Mesenchymal stem cell (in vitro differentiated cells and primary cell): ENCODE data around the gene OSBPL3.

Experiments
- DNase-seq: peaks from one replicate; pipeline ENCODE4 v3.0.0-alpha.2; 2013
- H2AFZ ChIP-seq: one replicate; pipeline ENCODE4 v1.6.1; 2013; ENCODE audit warnings: low read depth, mild to moderate bottlenecking, control low read depth, inconsistent platforms, low read length, moderate library complexity
- H2AK5ac ChIP-seq: 2 replicates; pipeline ENCODE4 v1.6.1; 2013; ENCODE audit warnings: low read length, moderate library complexity, mild to moderate bottlenecking, inconsistent platforms; ENCODE audit not compliant: severe bottlenecking
- H2BK120ac ChIP-seq: one replicate; pipeline ENCODE4 v1.6.1; 2013; ENCODE audit warnings: low read depth, mild to moderate bottlenecking, inconsistent platforms, low read length, moderate library complexity
- H2BK12ac ChIP-seq, 2 experiments: one replicate each; pipeline ENCODE4 v1.6.1; 2013; ENCODE audit warnings: inconsistent platforms in 2 of 2, low read length in 2 of 2, mild to moderate bottlenecking in 2 of 2, moderate library complexity in 2 of 2, control low read depth in 1 of 2
- H2BK15ac ChIP-seq: one replicate; pipeline ENCODE4 v1.6.1; 2013; ENCODE audit warnings: mild to moderate bottlenecking, low read depth, inconsistent platforms; ENCODE audit not compliant: poor library complexity, severe bottlenecking
- H2BK5ac ChIP-seq: 2 replicates; pipeline ENCODE4 v1.6.1; 2013; ENCODE audit warnings: low read depth, mild to moderate bottlenecking, low read length, control low read depth, inconsistent platforms; ENCODE audit not compliant: poor library complexity, severe bottlenecking
- H3K14ac ChIP-seq, 2 experiments: one replicate each; pipeline ENCODE4 v1.6.1; 2013; ENCODE audit warnings: inconsistent platforms in 2 of 2, low read length in 2 of 2, control low read depth in 1 of 2, mild to moderate bottlenecking in 1 of 2, moderate library complexity in 1 of 2
- H3K18ac ChIP-seq, 2 experiments: one replicate each; pipeline ENCODE4 v1.6.1; 2013; ENCODE audit warnings: inconsistent platforms in 2 of 2, low read length in 2 of 2, control low read depth in 1 of 2, low read depth in 1 of 2, mild to moderate bottlenecking in 1 of 2
- H3K23ac ChIP-seq, 2 experiments: one replicate each; pipeline ENCODE4 v1.6.1; 2013; ENCODE audit warnings: inconsistent platforms in 2 of 2, low read length in 2 of 2, mild to moderate bottlenecking in 2 of 2, moderate library complexity in 2 of 2, control low read depth in 1 of 2
- H3K27ac ChIP-seq: 2 replicates; pipeline ENCODE4 v1.5.1; 2013; ENCODE audit warnings: mild to moderate bottlenecking, moderate library complexity, low read length, control low read depth, inconsistent platforms; ENCODE audit not compliant: poor library complexity, severe bottlenecking
- H3K27me3 ChIP-seq, 2 experiments: 2 replicates each; pipeline versions ENCODE4 v1.6.1 to v1.7.0; 2013; ENCODE audit warnings: low read length in 2 of 2, mild to moderate bottlenecking in 2 of 2, moderate library complexity in 2 of 2, control low read depth in 1 of 2, inconsistent platforms in 1 of 2; ENCODE audit not compliant: control insufficient read depth in 1 of 2, insufficient read depth in 1 of 2
- H3K36me3 ChIP-seq, 2 experiments: 2 replicates each; pipeline versions ENCODE4 v1.6.1 to v1.7.0; 2013; ENCODE audit warnings: low read length in 2 of 2, control low read depth in 1 of 2, inconsistent platforms in 1 of 2, low read depth in 1 of 2, mild to moderate bottlenecking in 1 of 2; ENCODE audit not compliant: insufficient read depth in 2 of 2, control insufficient read depth in 1 of 2
- H3K4ac ChIP-seq, 2 experiments: one replicate each; pipeline ENCODE4 v1.6.1; 2013; ENCODE audit warnings: inconsistent platforms in 2 of 2, low read length in 2 of 2, mild to moderate bottlenecking in 2 of 2, moderate library complexity in 2 of 2, control low read depth in 1 of 2, low read depth in 1 of 2
- H3K4me1 ChIP-seq: 2 replicates; pipeline ENCODE4 v1.6.1; 2013; ENCODE audit warnings: low read depth, low read length, control low read depth; ENCODE audit not compliant: control insufficient read depth, insufficient read depth
- H3K4me2 ChIP-seq: 2 replicates; pipeline ENCODE4 v1.6.1; 2013; ENCODE audit warnings: low read length, mild to moderate bottlenecking, inconsistent platforms; ENCODE audit not compliant: poor library complexity, severe bottlenecking
- H3K4me3 ChIP-seq, 2 experiments: 2 replicates each; pipeline versions ENCODE4 v1.5.1 to v1.7.0; 2013; ENCODE audit warnings: low read length in 2 of 2, mild to moderate bottlenecking in 2 of 2, control low read depth in 1 of 2, low read depth in 1 of 2; ENCODE audit not compliant: insufficient read depth in 1 of 2
- H3K79me1 ChIP-seq: replicated peaks from 2 replicates; pipeline ENCODE4 v1.6.1; 2013; ENCODE audit warnings: mild to moderate bottlenecking, control low read depth, low read length, inconsistent platforms; ENCODE audit not compliant: poor library complexity, severe bottlenecking
- H3K9ac ChIP-seq: 2 replicates; pipeline ENCODE4 v1.7.0; 2013; ENCODE audit warnings: mild to moderate bottlenecking, low read length, moderate library complexity
- H3K9me3 ChIP-seq: 2 replicates; pipeline ENCODE4 v1.7.0; 2013; ENCODE audit warnings: mild to moderate bottlenecking, low read length; ENCODE audit not compliant: control insufficient read depth
- H4K8ac ChIP-seq: one replicate; pipeline ENCODE4 v1.6.1; 2013; ENCODE audit warnings: inconsistent platforms, mild to moderate bottlenecking, low read length, moderate library complexity
- H4K91ac ChIP-seq: one replicate; pipeline ENCODE4 v1.6.1; 2013; ENCODE audit warnings: mild to moderate bottlenecking, low read length, inconsistent platforms
- WGBS: methylation state at CpG from one replicate; pipeline ENCODE4 v1.1.7; 2013; ENCODE audit warnings: mixed read lengths; 5-methylcytosine and 5-hydroxymethylcytosine counted together

The OSBPL3 gene

DNA sequence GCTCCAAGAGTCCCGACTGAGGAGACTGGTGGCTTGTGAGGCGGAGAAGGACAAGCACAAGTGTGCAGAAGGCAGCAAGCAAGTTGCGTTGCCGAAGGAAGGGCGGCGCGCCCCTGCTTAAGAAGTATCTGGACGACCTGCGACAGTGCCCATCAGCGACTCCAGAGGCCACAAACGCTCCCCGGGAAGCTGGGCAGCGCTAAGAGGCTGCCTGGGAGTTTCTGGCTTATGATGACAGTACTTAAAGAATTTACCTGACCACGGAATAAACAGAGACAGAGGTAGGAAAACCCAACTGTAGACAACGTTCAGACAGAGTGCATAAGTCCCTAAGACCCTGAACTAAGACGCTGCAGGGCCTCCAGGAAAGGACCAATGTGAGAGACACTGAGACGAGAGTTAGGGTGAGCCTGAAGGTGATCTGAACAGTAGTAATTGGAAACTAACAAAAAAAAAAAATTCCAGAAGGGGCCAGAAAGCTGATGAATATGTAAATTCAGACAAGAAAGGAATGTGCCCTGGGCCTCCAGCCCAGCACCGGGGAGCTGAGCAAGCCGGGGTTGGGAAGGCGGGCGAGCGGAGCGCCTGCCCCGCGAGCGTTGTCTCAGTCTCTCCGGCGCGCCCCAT lies 1.0 kb downstream of the OSBPL3 start:
- H3K36me3 ChIP-seq, result no peaks in the 10 kb centered on the region
- no peak overlapping the region for H4K91ac ChIP-seq
- 22% methylated on average over 29 of the region's 29 CpGs for WGBS
- peak overlapping the region; percentile 0 for H2BK15ac ChIP-seq
- peak overlapping the region in 1 of 2 experiments; percentile 72 for H3K23ac ChIP-seq
- no peaks in the 10 kb centered on the region for H3K9me3 ChIP-seq
- peaks cover 16% of the 10 kb centered on the region for H3K4me1 ChIP-seq
- no peak for DNase-seq
- H3K14ac ChIP-seq, result peak overlapping the region in 1 of 2 experiments; percentile 79
- peak overlapping the region; percentile 45 to 77 for H3K18ac ChIP-seq
- H3K27me3 ChIP-seq, result no peaks in the 10 kb centered on the region
- peak overlapping the region; percentile 87 to 88 for H3K4me3 ChIP-seq
- peak overlapping the region; percentile 87 for H3K9ac ChIP-seq
- H2BK5ac ChIP-seq, result no peak overlapping the region
- peak overlapping the region; percentile 74 for H3K4me2 ChIP-seq
- peak overlapping the region in 1 of 2 experiments; percentile 80 for H2BK12ac ChIP-seq
- H4K8ac ChIP-seq, result peak overlapping the region; percentile 38
- H3K79me1 ChIP-seq, result peaks cover 1% of the 10 kb centered on the region
- H3K4ac ChIP-seq, result peak overlapping the region in 1 of 2 experiments; percentile 55
- no peak overlapping the region for H2AK5ac ChIP-seq
- H2AFZ ChIP-seq, result peak overlapping the region; percentile 64
- peak overlapping the region; percentile 33 for H3K27ac ChIP-seq
- H2BK120ac ChIP-seq, result no peak overlapping the region

DNA sequence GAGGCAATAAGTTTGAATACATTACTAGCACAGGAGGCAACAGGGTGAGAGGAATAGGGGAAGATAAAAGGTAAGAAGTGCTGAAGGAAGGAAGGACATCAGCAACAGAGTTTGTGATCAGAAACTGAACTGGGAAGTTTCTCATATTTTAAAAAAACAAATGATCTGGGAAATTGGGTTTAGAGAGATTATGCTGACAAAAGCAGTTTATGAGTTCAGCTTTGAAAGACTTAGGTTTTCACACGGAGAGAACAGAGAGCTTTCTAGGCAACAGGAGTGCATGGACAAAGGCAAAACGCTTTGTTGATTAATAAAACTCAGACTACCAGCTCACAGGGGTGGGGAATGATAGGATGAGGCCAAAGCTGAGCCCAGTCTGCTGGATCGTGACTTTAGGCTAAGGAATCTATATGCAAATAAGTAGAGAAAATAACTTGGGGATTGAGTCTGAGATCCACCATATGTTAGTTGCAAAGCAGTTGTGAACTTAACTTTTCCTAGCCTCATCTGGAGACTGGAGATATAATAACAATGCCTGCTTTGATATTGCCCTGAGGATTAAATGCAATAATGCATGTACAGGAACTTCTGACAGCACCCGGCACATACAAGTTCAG lies 4.2 kb downstream of the OSBPL3 start:
- no peak overlapping the region for H2BK12ac ChIP-seq
- no peak overlapping the region for H4K91ac ChIP-seq
- H3K4me3 ChIP-seq, result peak overlapping the region in 1 of 2 experiments; percentile 0
- H3K4me1 ChIP-seq, result peaks cover 19% of the 10 kb centered on the region
- no peaks in the 10 kb centered on the region for H3K9me3 ChIP-seq
- no peaks in the 10 kb centered on the region for H3K27me3 ChIP-seq
- H4K8ac ChIP-seq, result no peak overlapping the region
- peak overlapping the region; percentile 45 for H3K9ac ChIP-seq
- no peak overlapping the region for H2BK120ac ChIP-seq
- H3K4me2 ChIP-seq, result no peak overlapping the region
- H3K27ac ChIP-seq, result no peak overlapping the region
- no peak overlapping the region for H3K18ac ChIP-seq
- no peak overlapping the region for H2AFZ ChIP-seq
- peaks cover 5% of the 10 kb centered on the region for H3K79me1 ChIP-seq
- H3K36me3 ChIP-seq, result no peaks in the 10 kb centered on the region
- H2BK15ac ChIP-seq, result no peak overlapping the region
- no peak overlapping the region for H2BK5ac ChIP-seq
- no peak for DNase-seq
- H3K23ac ChIP-seq, result no peak overlapping the region
- no peak overlapping the region for H3K4ac ChIP-seq
- no peak overlapping the region for H2AK5ac ChIP-seq
- WGBS, result 78% methylated on average over 3 of the region's 4 CpGs
- no peak overlapping the region for H3K14ac ChIP-seq

DNA sequence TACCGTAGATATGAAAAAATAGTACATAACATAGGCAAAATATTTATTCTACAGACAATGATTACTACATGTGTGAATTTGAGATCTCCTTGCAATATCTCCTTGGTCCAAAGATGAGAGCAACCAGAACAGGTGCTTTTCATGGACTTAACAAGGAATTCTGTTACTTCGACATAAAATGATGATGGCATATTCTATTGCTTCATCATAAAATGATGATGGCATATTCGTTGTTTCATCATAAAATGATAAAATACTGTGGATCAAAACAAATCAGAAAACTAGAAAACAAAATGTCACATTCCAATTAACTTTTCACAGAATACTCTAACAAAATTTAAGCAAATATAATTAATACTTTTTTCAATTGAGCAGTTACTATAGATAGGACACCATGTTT lies 4.8 kb downstream of the OSBPL3 start:
- DNase-seq, result no peak
- no peak overlapping the region for H3K23ac ChIP-seq
- H3K9me3 ChIP-seq, result no peaks in the 10 kb centered on the region
- H2AK5ac ChIP-seq, result no peak overlapping the region
- H4K91ac ChIP-seq, result no peak overlapping the region
- H3K79me1 ChIP-seq, result peaks cover 5% of the 10 kb centered on the region
- no peak overlapping the region for H4K8ac ChIP-seq
- H3K4me1 ChIP-seq, result peaks cover 17% of the 10 kb centered on the region
- no peak overlapping the region for H3K4me3 ChIP-seq
- no peak overlapping the region for H3K4ac ChIP-seq
- H2BK5ac ChIP-seq, result no peak overlapping the region
- no peak overlapping the region for H3K27ac ChIP-seq
- peak overlapping the region; percentile 45 for H3K9ac ChIP-seq
- H3K4me2 ChIP-seq, result no peak overlapping the region
- H2AFZ ChIP-seq, result no peak overlapping the region
- H3K14ac ChIP-seq, result no peak overlapping the region
- no peak overlapping the region for H2BK120ac ChIP-seq
- H2BK12ac ChIP-seq, result no peak overlapping the region
- no peaks in the 10 kb centered on the region for H3K36me3 ChIP-seq
- no peaks in the 10 kb centered on the region for H3K27me3 ChIP-seq
- no peak overlapping the region for H3K18ac ChIP-seq
- WGBS, result no CpG with 5 or more reads among the region's 3 CpGs
- no peak overlapping the region for H2BK15ac ChIP-seq

DNA sequence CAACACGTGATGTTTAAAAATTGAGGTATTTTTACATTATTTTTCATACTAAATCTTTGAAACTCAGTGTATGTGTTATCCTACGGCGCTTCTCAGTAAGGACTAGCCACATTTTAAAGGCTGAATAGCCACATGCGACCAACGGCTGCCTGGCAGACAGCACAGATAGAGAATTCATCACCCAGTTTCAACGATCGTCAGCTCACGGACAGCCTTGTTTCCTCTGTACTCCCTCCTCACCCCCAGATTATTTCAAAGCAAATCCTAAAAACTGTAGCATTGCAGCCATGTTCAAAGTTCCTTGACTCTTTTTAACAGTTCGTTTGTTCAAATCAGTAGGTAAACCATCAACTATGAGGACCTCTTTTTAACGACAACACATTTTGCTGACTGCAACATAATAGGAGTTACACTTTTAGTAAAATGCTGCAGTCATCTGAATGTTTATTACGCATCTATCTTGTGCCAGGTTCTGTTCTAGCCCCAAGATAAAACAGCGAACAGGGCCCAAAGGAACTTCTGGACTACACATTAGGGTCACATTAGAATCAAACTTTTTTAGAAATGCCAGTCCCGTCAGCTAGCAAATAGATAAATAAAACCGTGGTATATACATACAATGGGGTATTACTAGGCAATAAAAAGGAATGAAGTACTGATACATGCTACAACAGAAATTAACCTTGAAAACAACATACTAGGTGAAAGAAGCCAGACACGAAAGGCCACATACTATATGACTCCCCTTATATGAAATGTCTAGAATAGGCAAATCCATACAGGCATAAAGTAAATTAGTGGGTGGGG lies 5.7 kb downstream of the OSBPL3 start:
- no peak overlapping the region for H2BK12ac ChIP-seq
- H3K79me1 ChIP-seq, result peaks cover 5% of the 10 kb centered on the region
- WGBS, result 84% methylated on average over 11 of the region's 15 CpGs
- H3K4me1 ChIP-seq, result peaks cover 17% of the 10 kb centered on the region
- no peak overlapping the region for H3K4ac ChIP-seq
- no peak overlapping the region for H3K4me3 ChIP-seq
- peak overlapping the region; percentile 85 for H4K8ac ChIP-seq
- H3K4me2 ChIP-seq, result no peak overlapping the region
- H3K27ac ChIP-seq, result no peak overlapping the region
- no peak overlapping the region for H2AFZ ChIP-seq
- no peak for DNase-seq
- H2BK5ac ChIP-seq, result no peak overlapping the region
- H3K9me3 ChIP-seq, result no peaks in the 10 kb centered on the region
- H3K18ac ChIP-seq, result no peak overlapping the region
- no peak overlapping the region for H2AK5ac ChIP-seq
- peak overlapping the region; percentile 89 for H3K9ac ChIP-seq
- H3K14ac ChIP-seq, result no peak overlapping the region
- no peak overlapping the region for H2BK120ac ChIP-seq
- no peak overlapping the region for H2BK15ac ChIP-seq
- no peak overlapping the region for H4K91ac ChIP-seq
- no peak overlapping the region for H3K23ac ChIP-seq
- no peaks in the 10 kb centered on the region for H3K27me3 ChIP-seq
- H3K36me3 ChIP-seq, result no peaks in the 10 kb centered on the region
